ENCODE data around the gene CDH23. TPM values are rescaled to one million over a fixed set of nuclear protein-coding genes. Genes with fewer than 3 reads are reported as not detected.

The CDH23 gene
- total and polyA plus RNA-seq, 9 of the 15 experiments (the other 6 are each of a cell fraction or from before 2014, with no cell fraction given) = 0.18 to 1.2 (median 0.47) TPM

- TF ChIP-seq REST (IDR thresholded peaks at IDR 0.05; ENCODE audit: borderline replicate concordance) (peak; percentile 83), REST (CRISPR knock-in tag; IDR thresholded peaks at IDR 0.05; ENCODE audit: low read depth) (peak; percentile 14; the same call in 1 of the 2 replicates), ZNF347 (CRISPR knock-in tag; IDR thresholded peaks at IDR 0.05; ENCODE audit: low read depth) (no peak), POLR2H (tag; IDR thresholded peaks at IDR 0.05; ENCODE audit: low read depth) (no peak), NR0B1 (IDR thresholded peaks at IDR 0.05; ENCODE audit: partially characterized antibody) (no peak), PHF21A (IDR thresholded peaks at IDR 0.05; ENCODE audit: borderline replicate concordance, low read depth) (no peak), ETV5 (CRISPR knock-in tag; IDR thresholded peaks at IDR 0.05; ENCODE audit: low read depth) (no peak), ZFP36 (IDR thresholded peaks at IDR 0.05; ENCODE audit: low read depth, low read length, partially characterized antibody) (no peak), EGR1 (conservative IDR thresholded peaks at IDR 0.05) (no peak), RBM22 (IDR thresholded peaks at IDR 0.05; ENCODE audit: low read depth, low read length, poor library complexity, severe bottlenecking) (no peak), NR2C2 (CRISPR knock-in tag; IDR thresholded peaks at IDR 0.05) (peak; percentile 92), NR2C2 (tag; IDR thresholded peaks at IDR 0.05) (peak; percentile 92), OTX1 (CRISPR knock-in tag; IDR thresholded peaks at IDR 0.05) (no peak)
- TF ChIP-seq, protein P1, sequence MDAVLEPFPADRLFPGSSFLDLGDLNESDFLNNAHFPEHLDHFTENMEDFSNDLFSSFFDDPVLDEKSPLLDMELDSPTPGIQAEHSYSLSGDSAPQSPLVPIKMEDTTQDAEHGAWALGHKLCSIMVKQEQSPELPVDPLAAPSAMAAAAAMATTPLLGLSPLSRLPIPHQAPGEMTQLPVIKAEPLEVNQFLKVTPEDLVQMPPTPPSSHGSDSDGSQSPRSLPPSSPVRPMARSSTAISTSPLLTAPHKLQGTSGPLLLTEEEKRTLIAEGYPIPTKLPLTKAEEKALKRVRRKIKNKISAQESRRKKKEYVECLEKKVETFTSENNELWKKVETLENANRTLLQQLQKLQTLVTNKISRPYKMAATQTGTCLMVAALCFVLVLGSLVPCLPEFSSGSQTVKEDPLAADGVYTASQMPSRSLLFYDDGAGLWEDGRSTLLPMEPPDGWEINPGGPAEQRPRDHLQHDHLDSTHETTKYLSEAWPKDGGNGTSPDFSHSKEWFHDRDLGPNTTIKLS (IDR thresholded peaks at IDR 0.05; ENCODE audit: borderline replicate concordance, low read depth) = no peak
- TF ChIP-seq, protein P2, sequence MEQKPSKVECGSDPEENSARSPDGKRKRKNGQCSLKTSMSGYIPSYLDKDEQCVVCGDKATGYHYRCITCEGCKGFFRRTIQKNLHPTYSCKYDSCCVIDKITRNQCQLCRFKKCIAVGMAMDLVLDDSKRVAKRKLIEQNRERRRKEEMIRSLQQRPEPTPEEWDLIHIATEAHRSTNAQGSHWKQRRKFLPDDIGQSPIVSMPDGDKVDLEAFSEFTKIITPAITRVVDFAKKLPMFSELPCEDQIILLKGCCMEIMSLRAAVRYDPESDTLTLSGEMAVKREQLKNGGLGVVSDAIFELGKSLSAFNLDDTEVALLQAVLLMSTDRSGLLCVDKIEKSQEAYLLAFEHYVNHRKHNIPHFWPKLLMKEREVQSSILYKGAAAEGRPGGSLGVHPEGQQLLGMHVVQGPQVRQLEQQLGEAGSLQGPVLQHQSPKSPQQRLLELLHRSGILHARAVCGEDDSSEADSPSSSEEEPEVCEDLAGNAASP (IDR thresholded peaks at IDR 0.05) = no peak
Measured at GRCh38 chr10:71569775-71570588, 173.3 kb downstream of the CDH23 start (continued).
